ENCODE results near the gene SMAD7.

DNA sequence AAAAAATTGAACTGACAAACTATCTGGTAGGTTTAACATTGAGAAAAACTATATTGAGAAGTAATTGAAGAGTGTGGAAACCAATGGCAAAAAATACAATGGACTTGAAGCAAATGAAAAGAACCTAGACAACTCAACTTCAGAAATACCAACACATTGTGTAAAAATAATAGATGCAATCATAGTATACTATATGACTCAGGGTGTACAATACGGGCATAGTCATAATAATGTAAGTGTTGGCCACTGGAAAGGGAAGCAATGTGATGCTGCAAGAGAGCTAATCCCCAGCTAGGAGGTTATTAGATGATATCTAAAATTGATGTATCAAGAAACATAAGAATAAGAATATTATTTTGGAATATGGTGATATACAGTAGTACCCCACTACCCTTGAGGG lies 45.3 kb downstream of the SMAD7 start:
- TF ChIP-seq, protein P1, sequence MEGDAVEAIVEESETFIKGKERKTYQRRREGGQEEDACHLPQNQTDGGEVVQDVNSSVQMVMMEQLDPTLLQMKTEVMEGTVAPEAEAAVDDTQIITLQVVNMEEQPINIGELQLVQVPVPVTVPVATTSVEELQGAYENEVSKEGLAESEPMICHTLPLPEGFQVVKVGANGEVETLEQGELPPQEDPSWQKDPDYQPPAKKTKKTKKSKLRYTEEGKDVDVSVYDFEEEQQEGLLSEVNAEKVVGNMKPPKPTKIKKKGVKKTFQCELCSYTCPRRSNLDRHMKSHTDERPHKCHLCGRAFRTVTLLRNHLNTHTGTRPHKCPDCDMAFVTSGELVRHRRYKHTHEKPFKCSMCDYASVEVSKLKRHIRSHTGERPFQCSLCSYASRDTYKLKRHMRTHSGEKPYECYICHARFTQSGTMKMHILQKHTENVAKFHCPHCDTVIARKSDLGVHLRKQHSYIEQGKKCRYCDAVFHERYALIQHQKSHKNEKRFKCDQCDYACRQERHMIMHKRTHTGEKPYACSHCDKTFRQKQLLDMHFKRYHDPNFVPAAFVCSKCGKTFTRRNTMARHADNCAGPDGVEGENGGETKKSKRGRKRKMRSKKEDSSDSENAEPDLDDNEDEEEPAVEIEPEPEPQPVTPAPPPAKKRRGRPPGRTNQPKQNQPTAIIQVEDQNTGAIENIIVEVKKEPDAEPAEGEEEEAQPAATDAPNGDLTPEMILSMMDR (conservative IDR thresholded peaks at IDR 0.05 in 1 of 2, IDR thresholded peaks at IDR 0.05 in 1 of 2; ENCODE audit: low read depth in 1 of 2, low read length in 2 of 2), result no peak
- TF ChIP-seq EZH2 (IDR thresholded peaks at IDR 0.05; ENCODE audit: low read length, missing control alignments), result no peak

All from fibroblast of lung (primary cell).